GM23248 (cell line): ENCODE measurements around the gene OR5K2. TPM values are rescaled to one million over a fixed set of nuclear protein-coding genes. Genes with fewer than 3 reads are reported as not detected.

Source experiments
- DNase-seq: peaks from one replicate; pipeline ENCODE4 v3.0.0-alpha.2; 2015
- H2AFZ ChIP-seq: fragments of 200-600 bp; sonication (generic); 2 replicates; pipeline ENCODE4 v1.6.1; 2016; ENCODE audit warnings: antibody characterized with exemption
- H3F3A ChIP-seq: fragments of 200-600 bp; sonication (generic); 2 replicates; pipeline ENCODE4 v1.6.1; 2016; ENCODE audit warnings: mild to moderate bottlenecking, antibody characterized with exemption, mixed run types; ENCODE audit not compliant: insufficient read depth
- H3K27ac ChIP-seq: fragments of 200-600 bp; sonication (generic); 2 replicates; pipeline ENCODE4 v1.5.1; 2016; ENCODE audit warnings: mild to moderate bottlenecking
- H3K27me3 ChIP-seq: fragments of 200-600 bp; sonication (generic); replicated peaks from 2 replicates; pipeline ENCODE4 v1.6.1; 2016; ENCODE audit warnings: mild to moderate bottlenecking; ENCODE audit not compliant: insufficient read depth
- H3K36me3 ChIP-seq: fragments of 200-600 bp; sonication (generic); 2 replicates; pipeline ENCODE4 v1.6.1; 2016; ENCODE audit warnings: low read depth, mild to moderate bottlenecking
- H3K4me1 ChIP-seq: fragments of 200-600 bp; sonication (generic); 2 replicates; pipeline ENCODE4 v1.6.1; 2016; ENCODE audit warnings: mild to moderate bottlenecking; ENCODE audit not compliant: insufficient read depth
- H3K4me2 ChIP-seq: fragments of 200-600 bp; sonication (generic); one replicate; pipeline ENCODE4 v1.6.1; 2016; ENCODE audit warnings: mild to moderate bottlenecking; ENCODE audit not compliant: unreplicated experiment
- H3K4me3 ChIP-seq: fragments of 200-600 bp; sonication (generic); 2 replicates; pipeline ENCODE4 v1.5.1; 2016; ENCODE audit warnings: mild to moderate bottlenecking
- H3K79me2 ChIP-seq: fragments of 200-600 bp; sonication (generic); 2 replicates; pipeline ENCODE4 v1.6.1; 2016; ENCODE audit warnings: mild to moderate bottlenecking; ENCODE audit not compliant: insufficient read depth
- H3K9ac ChIP-seq: fragments of 200-600 bp; sonication (generic); 2 replicates; pipeline ENCODE4 v1.6.1; 2016; ENCODE audit warnings: mild to moderate bottlenecking
- H3K9me2 ChIP-seq: fragments of 200-600 bp; sonication (generic); 2 replicates; pipeline ENCODE4 v1.6.1; 2016; ENCODE audit warnings: mixed run types, mild to moderate bottlenecking, moderate library complexity; ENCODE audit not compliant: insufficient read depth
- H3K9me3 ChIP-seq: fragments of 200-600 bp; sonication (generic); one replicate; pipeline ENCODE4 v1.6.1; 2017; ENCODE audit warnings: low read depth
- H4K20me1 ChIP-seq: fragments of 200-600 bp; sonication (generic); 2 replicates; pipeline ENCODE4 v1.6.0; 2016; ENCODE audit not compliant: insufficient read depth
- EZH2 ChIP-seq: fragments of 200-600 bp; sonication (generic); IDR thresholded peaks from 2 replicates; pipeline ENCODE4 v1.6.1; 2018; ENCODE audit warnings: antibody characterized with exemption, mild to moderate bottlenecking; ENCODE audit not compliant: insufficient read depth, poor library complexity, severe bottlenecking
- EZH2phosphoT487 ChIP-seq: fragments of 200-600 bp; sonication (generic); IDR thresholded peaks from 2 replicates; pipeline ENCODE4 v1.6.1; 2018; ENCODE audit warnings: antibody characterized with exemption, moderate library complexity, mild to moderate bottlenecking, low read depth; ENCODE audit not compliant: insufficient read depth
- WGBS, 2 experiments: methylation state at CpG; one replicate each; pipeline ENCODE4 v1.1.6; 2015 to 2017; ENCODE audit warnings: low lambda C conversion rate in 2 of 2, low coverage in 1 of 2; ENCODE audit errors: missing lambda C conversion rate in 2 of 2; 5-methylcytosine and 5-hydroxymethylcytosine counted together
- in situ Hi-C: fragments of 300-500 bp; cut with MboI; formaldehyde crosslinking; loops from 2 replicates; pipeline ENCODE4 v1.15.0; 2020
- polyA plus RNA-seq: library from polyadenylated mRNA; unstranded; fragments of >200 nt; fragmentation: Nextera tagmentation; extraction: Ambion mirVana; gene quantifications from 2 replicates; pipeline ENCODE4 v1.2.1, GENCODE V29; 2016
- total RNA-seq: library from RNA; depleted of rRNA; stranded (reverse); fragments of >200 nt; shearing (Covaris generic); gene quantifications from 2 replicates; pipeline ENCODE4 v1.2.3, GENCODE V29; 2014

The OR5K2 gene
- total and polyA plus RNA-seq, 2 experiments from 2014 or later = not detected

DNA sequence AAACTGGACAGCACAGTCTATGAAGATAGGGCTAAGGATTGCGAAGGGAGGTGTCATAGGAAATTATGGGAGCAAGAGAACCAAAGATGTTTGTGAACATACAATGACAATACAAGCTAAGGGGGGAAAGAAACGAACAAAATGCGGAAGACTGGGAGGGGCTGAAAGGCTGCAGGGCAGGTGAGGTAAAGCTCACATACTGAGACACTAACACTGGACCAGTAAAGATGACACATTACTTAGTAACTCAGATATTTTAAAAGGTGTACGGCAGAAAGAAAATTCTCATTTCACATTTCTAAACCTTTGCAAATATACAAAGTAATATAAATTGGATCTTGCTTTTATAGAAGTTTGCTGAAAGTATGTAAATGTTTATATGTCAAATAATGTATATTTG, 15.1 kb downstream of the OR5K2 start:
- peak overlapping the region; percentile 22; the same call in 1 of the 2 replicates for H3K27ac ChIP-seq
- in situ Hi-C loops = no loop called here
- H3K4me2 ChIP-seq = no peak overlapping the region
- no peaks in the 10 kb centered on the region for H3K79me2 ChIP-seq
- peaks cover 27% of the 10 kb centered on the region; the same call in 1 of the 2 replicates for H3F3A ChIP-seq
- WGBS, 2 experiments = 96 to 100% methylated on average over 4 of the region's 4 CpGs
- peaks cover 9% of the 10 kb centered on the region; the same call in 1 of the 2 replicates for H3K4me1 ChIP-seq
- peaks cover 20% of the 10 kb centered on the region; the same call in 1 of the 2 replicates for H3K36me3 ChIP-seq
- TF ChIP-seq EZH2 = no peak
- TF ChIP-seq EZH2phosphoT487 = no peak
- H4K20me1 ChIP-seq = no peaks in the 10 kb centered on the region
- H3K9me2 ChIP-seq = no peaks in the 10 kb centered on the region
- no peak overlapping the region for H3K4me3 ChIP-seq
- H3K27me3 ChIP-seq = no peaks in the 10 kb centered on the region
- H2AFZ ChIP-seq = no peak overlapping the region
- no peaks in the 10 kb centered on the region for H3K9me3 ChIP-seq
- no peak for DNase-seq
- H3K9ac ChIP-seq = no peak overlapping the region

DNA sequence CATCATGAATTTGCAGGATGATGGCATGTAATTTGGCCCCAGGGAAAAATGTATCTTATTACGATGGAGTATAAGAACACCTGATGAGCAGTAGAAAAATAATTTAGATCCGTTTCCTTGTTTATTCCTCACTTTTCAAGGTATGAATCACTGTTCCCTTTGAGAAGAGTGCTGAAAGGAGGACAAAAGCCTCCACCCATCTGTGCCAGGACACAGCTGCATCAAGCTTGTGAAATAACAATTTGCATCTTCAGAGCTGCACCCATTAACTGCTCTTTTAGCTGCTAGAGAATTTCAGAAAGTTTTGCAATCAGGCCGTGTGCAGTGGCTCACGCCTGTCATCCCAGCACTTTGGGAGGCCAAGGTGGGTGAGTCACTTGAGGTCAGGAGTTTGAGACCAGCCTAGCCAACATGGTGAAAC, 15.6 kb downstream of the OR5K2 start:
- TF ChIP-seq EZH2 (no peak), EZH2phosphoT487 (no peak)
- no peak overlapping the region for H3K4me2 ChIP-seq
- H3K4me3 ChIP-seq = no peak overlapping the region
- in situ Hi-C loops = no loop called here
- H3K4me1 ChIP-seq = peaks cover 9% of the 10 kb centered on the region; the same call in 1 of the 2 replicates
- H3K27ac ChIP-seq = peak overlapping the region; percentile 22; the same call in 1 of the 2 replicates
- H4K20me1 ChIP-seq = no peaks in the 10 kb centered on the region
- peaks cover 4% of the 10 kb centered on the region for H3K79me2 ChIP-seq
- WGBS, 2 experiments = 48 to 63% methylated on average over 4 of the region's 4 CpGs
- no peak overlapping the region for H2AFZ ChIP-seq
- H3K9ac ChIP-seq = no peak overlapping the region
- DNase-seq = peak; percentile 64
- H3K9me2 ChIP-seq = no peaks in the 10 kb centered on the region
- peaks cover 27% of the 10 kb centered on the region; the same call in 1 of the 2 replicates for H3F3A ChIP-seq
- H3K36me3 ChIP-seq = peaks cover 20% of the 10 kb centered on the region; the same call in 1 of the 2 replicates
- no peaks in the 10 kb centered on the region for H3K27me3 ChIP-seq
- no peaks in the 10 kb centered on the region for H3K9me3 ChIP-seq

DNA sequence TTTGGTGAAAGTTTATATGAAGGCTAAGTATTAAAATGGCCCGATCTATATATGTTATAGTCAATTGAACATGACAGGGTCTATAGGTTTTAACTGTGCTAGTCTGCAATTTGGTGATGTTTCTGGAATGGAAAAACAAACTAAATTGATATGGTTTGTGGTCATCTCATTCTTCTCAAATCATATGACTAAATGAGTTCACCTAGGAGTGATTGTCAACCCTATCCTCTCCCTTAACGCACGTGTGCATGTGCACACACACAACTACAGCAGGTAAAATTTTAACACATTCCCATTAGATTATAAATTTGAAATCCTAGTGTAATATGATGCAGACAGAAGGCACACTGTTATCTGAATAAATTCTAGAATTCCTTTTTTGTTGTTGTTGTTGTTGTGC, 16.3 kb downstream of the OR5K2 start:
- Histone ChIP-seq H3F3A (peaks cover 27% of the 10 kb centered on the region; the same call in 1 of the 2 replicates), H3K79me2 (peaks cover 10% of the 10 kb centered on the region), H3K27ac (no peak overlapping the region), H3K9ac (no peak overlapping the region), H3K36me3 (peaks cover 26% of the 10 kb centered on the region; the same call in 1 of the 2 replicates), H3K4me1 (peaks cover 9% of the 10 kb centered on the region; the same call in 1 of the 2 replicates), H3K9me2 (no peaks in the 10 kb centered on the region), H3K9me3 (no peaks in the 10 kb centered on the region), H3K4me2 (no peak overlapping the region), H3K27me3 (no peaks in the 10 kb centered on the region), H2AFZ (no peak overlapping the region), H4K20me1 (no peaks in the 10 kb centered on the region), H3K4me3 (no peak overlapping the region)
- 97% methylated on average over 3 of the region's 3 CpGs for WGBS, 2 experiments
- DNase-seq = no peak
- no peak for TF ChIP-seq EZH2phosphoT487
- TF ChIP-seq EZH2 = no peak
- in situ Hi-C loops = no loop called here

DNA sequence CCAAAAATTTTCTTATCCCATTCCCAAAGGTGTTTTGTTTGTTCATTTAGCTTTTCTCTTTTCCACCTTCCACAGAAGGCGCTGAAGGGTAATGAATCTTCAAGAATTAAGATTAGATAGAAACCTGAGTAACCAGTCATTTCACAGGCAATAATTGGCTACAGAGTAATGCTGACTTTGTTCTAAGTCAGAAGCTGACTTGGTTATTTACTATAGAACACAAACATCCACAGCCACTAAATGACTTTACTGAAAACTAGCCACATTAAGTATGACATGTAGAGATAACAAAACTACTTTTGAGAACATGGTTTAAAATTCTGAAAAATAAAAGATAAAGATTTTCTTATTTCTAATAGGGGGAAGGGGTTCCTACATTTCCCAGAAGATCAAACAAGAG, 17.5 kb downstream of the OR5K2 start:
- peaks cover 36% of the 10 kb centered on the region; the same call in 1 of the 2 replicates for H3K36me3 ChIP-seq
- DNase-seq = no peak
- in situ Hi-C loops = no loop called here

More for the DNA sequence above, 17.5 kb downstream of the OR5K2 start:
- H3K27ac ChIP-seq = no peak overlapping the region
- H3K27me3 ChIP-seq = no peaks in the 10 kb centered on the region
- TF ChIP-seq EZH2phosphoT487 (no peak), EZH2 (no peak)
- H3K4me2 ChIP-seq = no peak overlapping the region
- 97 to 100% methylated on average over 1 of the region's 1 CpG for WGBS, 2 experiments
- no peak overlapping the region for H3K4me3 ChIP-seq
- H3K9ac ChIP-seq = no peak overlapping the region
- H3F3A ChIP-seq = peaks cover 27% of the 10 kb centered on the region; the same call in 1 of the 2 replicates
- no peaks in the 10 kb centered on the region for H4K20me1 ChIP-seq
- no peaks in the 10 kb centered on the region for H3K9me2 ChIP-seq
- no peaks in the 10 kb centered on the region for H3K9me3 ChIP-seq
- peaks cover 9% of the 10 kb centered on the region; the same call in 1 of the 2 replicates for H3K4me1 ChIP-seq
- H3K79me2 ChIP-seq = peaks cover 22% of the 10 kb centered on the region
- H2AFZ ChIP-seq = no peak overlapping the region
